Measurements from ENCODE around the gene PASK.

GRCh38 chr2:241120440-241120839 lies 28.8 kb downstream of the PASK start:
- TF ChIP-seq CTCF (conservative IDR thresholded peaks at IDR 0.05; ENCODE audit: low read length), result no peak
- no peak for TF ChIP-seq EZH2phosphoT487 (IDR thresholded peaks at IDR 0.05; ENCODE audit: borderline replicate concordance, low read depth, low read length)
